HuH-7 (cell line): ENCODE data around the gene PDE4D.
A peak's percentile ranks its signal among the peaks of the same experiment; 100 is the strongest.

Experiments
- DNase-seq: peaks from one replicate; pipeline ENCODE4 v3.0.0; 2011; ENCODE audit warnings: low spot score

Gene PDE4D

GRCh38 chr5:59838989-59839388, 54.5 kb downstream of the PDE4D start:
- DNase-seq: no peak

GRCh38 chr5:59838067-59838466, 55.5 kb downstream of the PDE4D start:
- DNase-seq: no peak

GRCh38 chr5:59837071-59837470, 56.5 kb downstream of the PDE4D start:
- no peak for DNase-seq

- no peak for DNase-seq
Observed at GRCh38 chr5:59835800-59836199, 57.7 kb downstream of the PDE4D start.

- DNase-seq: no peak
Observed at GRCh38 chr5:59833448-59833847, 60.1 kb downstream of the PDE4D start.

GRCh38 chr5:59832577-59833301, 60.8 kb downstream of the PDE4D start:
- DNase-seq: no peak

- DNase-seq: no peak
Observed at GRCh38 chr5:59831326-59832010, 62.1 kb downstream of the PDE4D start.

GRCh38 chr5:59830536-59831200, 62.9 kb downstream of the PDE4D start:
- DNase-seq: no peak

- DNase-seq: no peak
Observed at GRCh38 chr5:59829922-59830321, 63.6 kb downstream of the PDE4D start.

- no peak for DNase-seq
Observed at GRCh38 chr5:59829386-59829785, 64.1 kb downstream of the PDE4D start.

- DNase-seq: no peak
Observed at GRCh38 chr5:59828623-59829022, 64.9 kb downstream of the PDE4D start.

- no peak for DNase-seq
Observed at GRCh38 chr5:59826996-59827395, 66.5 kb downstream of the PDE4D start.

GRCh38 chr5:59823420-59823819, 70.1 kb downstream of the PDE4D start:
- no peak for DNase-seq

GRCh38 chr5:59819806-59820205, 73.7 kb downstream of the PDE4D start:
- DNase-seq: no peak

GRCh38 chr5:59817536-59817935, 76.0 kb downstream of the PDE4D start:
- no peak for DNase-seq

GRCh38 chr5:59816654-59817300, 76.7 kb downstream of the PDE4D start:
- no peak for DNase-seq

- DNase-seq: no peak
Observed at GRCh38 chr5:59814537-59814872, 79.0 kb downstream of the PDE4D start.

GRCh38 chr5:59813761-59814536, 79.6 kb downstream of the PDE4D start:
- DNase-seq: peak; percentile 15

GRCh38 chr5:59810041-59810440, 83.5 kb downstream of the PDE4D start:
- peak; percentile 26 for DNase-seq

GRCh38 chr5:59807806-59808205, 85.7 kb downstream of the PDE4D start:
- DNase-seq: no peak

- DNase-seq: no peak
Observed at GRCh38 chr5:59800347-59800893, 93.1 kb downstream of the PDE4D start.
